ENCODE results near the gene TSKU.

DNA sequence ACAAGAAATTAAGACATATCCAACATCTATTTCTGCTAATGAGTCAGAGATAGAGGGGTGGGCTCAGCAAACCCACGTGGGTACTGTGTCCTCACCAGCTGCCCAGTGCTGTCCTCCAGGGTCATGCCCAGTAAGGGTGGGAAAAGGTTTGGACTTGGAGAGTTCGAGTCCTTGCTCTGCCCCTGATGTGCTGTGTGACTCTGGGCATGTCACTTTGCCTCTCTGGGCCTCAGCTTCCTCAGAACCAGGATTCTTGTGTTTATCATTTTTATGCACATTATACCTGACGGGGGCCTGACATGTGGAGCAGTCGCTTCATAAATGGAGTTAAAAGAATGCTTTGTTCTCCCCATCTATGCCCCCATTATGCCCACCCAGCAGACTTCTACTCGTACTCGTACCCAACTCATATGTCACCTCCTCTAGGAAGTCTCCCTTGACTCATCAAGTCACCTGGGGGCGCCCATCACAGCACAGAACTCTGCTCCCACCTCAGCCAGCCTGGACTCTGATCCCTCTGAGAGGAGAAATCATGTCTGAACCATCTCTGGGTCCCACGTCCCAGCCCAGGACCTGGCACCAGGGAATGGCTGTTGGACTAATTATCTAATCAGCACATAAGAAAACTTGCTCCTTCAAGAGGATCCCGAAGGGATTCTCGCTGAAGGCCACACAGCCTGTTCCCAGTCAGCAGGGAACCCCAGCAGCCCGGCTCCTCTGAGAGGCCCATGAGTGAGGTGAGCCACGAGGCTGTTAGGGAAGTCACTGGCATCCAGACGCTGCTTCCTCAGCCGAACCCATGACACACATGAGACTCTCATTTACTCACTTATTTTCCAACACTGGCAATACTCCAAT, 38.7 kb upstream of the TSKU start:
- TF ChIP-seq POLR2A (IDR thresholded peaks at IDR 0.05) (no peak), CTCF (IDR thresholded peaks at IDR 0.05) (no peak)

Measured in Peyer's patch (tissue), 4 donors.